GM12891 (cell line): ENCODE data around the gene TMEM135.

Experiments used
- POLR2A ChIP-seq: IDR thresholded peaks from 2 replicates; pipeline ENCODE4 v1.6.1; 2011; ENCODE audit warnings: low read depth, low read length, control low read depth
- POLR2AphosphoS5 ChIP-seq: IDR thresholded peaks from 2 replicates; pipeline ENCODE4 v1.6.1; 2011; ENCODE audit warnings: low read depth, low read length, control low read depth
- TAF1 ChIP-seq: IDR thresholded peaks from 2 replicates; pipeline ENCODE4 v1.6.1; 2011; ENCODE audit warnings: low read depth, low read length, control low read depth

GRCh38 chr11:87304412-87304811, 266.7 kb downstream of the TMEM135 start:
- TF ChIP-seq POLR2A, result no peak
- no peak for TF ChIP-seq POLR2AphosphoS5
- no peak for TF ChIP-seq TAF1
